ENCODE results near the gene CYBC1.

The CYBC1 gene

GRCh38 chr17:82442643-82443464 is 7.7 kb downstream of the CYBC1 start:
- TF ChIP-seq CTCF (IDR thresholded peaks at IDR 0.05; ENCODE audit: borderline replicate concordance, extremely low read depth, low read length, poor library complexity, severe bottlenecking) (no peak), EZH2 (IDR thresholded peaks at IDR 0.05; ENCODE audit: borderline replicate concordance, low read depth, low read length, severe bottlenecking) (no peak)
- peaks cover 5% of the 10 kb centered on the region for H3K4me1 ChIP-seq (ENCODE audit: insufficient read depth, low read length)
- H3K36me3 ChIP-seq (ENCODE audit: insufficient read depth, low read length), result peaks cover 65% of the 10 kb centered on the region
- H3K27me3 ChIP-seq (ENCODE audit: insufficient read depth, low read length, poor library complexity), result no peaks in the 10 kb centered on the region
- DNase-seq, result no peak
- H3K4me3 ChIP-seq (ENCODE audit: low read depth in 1 of 2, low read length in 2 of 2), result no peak overlapping the region
- peaks cover 53% of the 10 kb centered on the region for H4K20me1 ChIP-seq (ENCODE audit: insufficient read depth, low read length)
- H3K9ac ChIP-seq (ENCODE audit: low read depth, low read length), result no peak overlapping the region
- H3K4me2 ChIP-seq (ENCODE audit: insufficient read depth, low read length), result no peak overlapping the region
- H3K9me3 ChIP-seq (ENCODE audit: insufficient read depth, low read length, severe bottlenecking), result no peaks in the 10 kb centered on the region
- no peak for ATAC-seq (ENCODE audit: insufficient read depth, low read depth)
- H3K27ac ChIP-seq (ENCODE audit: low read length), result no peak overlapping the region
- peaks cover 28% of the 10 kb centered on the region for H3K79me2 ChIP-seq (ENCODE audit: insufficient read depth, low read length)
- H2AFZ ChIP-seq (ENCODE audit: low read depth, low read length), result no peak overlapping the region

DNA sequence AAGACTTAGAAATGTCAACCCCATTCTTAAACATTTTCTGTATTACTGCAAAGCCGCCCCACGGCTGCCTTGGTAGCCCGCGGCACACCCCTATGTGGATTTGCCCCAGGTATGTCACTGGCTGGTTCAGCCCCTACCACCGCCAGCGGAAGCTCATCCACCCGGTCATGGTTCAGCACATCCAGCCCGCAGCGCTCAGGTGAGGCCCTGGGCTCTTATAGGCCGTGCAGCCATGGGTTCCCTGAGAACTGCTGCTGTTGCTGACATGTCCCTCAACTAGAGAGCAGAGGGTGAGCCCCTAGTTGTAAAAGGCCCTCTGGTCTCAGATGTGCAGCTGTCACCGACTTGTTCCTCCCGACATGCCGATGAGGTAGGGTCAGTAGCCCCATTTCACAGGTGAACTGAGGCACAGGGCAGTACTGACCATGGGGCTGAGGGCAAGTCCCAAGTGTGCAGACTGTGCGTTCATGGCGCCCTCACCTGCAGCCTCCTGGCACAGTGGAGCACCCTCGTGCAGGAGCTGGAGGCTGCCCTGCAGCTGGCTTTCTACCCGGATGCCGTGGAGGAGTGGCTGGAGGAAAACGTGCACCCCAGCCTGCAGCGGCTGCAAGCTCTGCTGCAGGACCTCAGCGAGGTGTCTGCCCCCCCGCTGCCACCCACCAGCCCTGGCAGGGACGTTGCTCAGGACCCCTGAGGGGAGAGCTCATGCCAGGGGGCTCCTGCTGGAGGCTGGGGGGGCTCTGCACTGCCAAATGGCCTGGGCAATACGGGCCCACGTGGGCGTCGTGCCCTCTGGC is 8.7 kb downstream of the CYBC1 start:
- Histone ChIP-seq H3K9ac (ENCODE audit: low read depth, low read length) (no peak overlapping the region), H2AFZ (ENCODE audit: low read depth, low read length) (no peak overlapping the region), H3K4me3 (ENCODE audit: low read depth in 1 of 2, low read length in 2 of 2) (no peak overlapping the region), H3K9me3 (ENCODE audit: insufficient read depth, low read length, severe bottlenecking) (no peaks in the 10 kb centered on the region), H3K4me2 (ENCODE audit: insufficient read depth, low read length) (no peak overlapping the region), H4K20me1 (ENCODE audit: insufficient read depth, low read length) (peaks cover 48% of the 10 kb centered on the region), H3K79me2 (ENCODE audit: insufficient read depth, low read length) (peaks cover 20% of the 10 kb centered on the region), H3K27ac (ENCODE audit: low read length) (no peak overlapping the region), H3K27me3 (ENCODE audit: insufficient read depth, low read length, poor library complexity) (no peaks in the 10 kb centered on the region), H3K36me3 (ENCODE audit: insufficient read depth, low read length) (peaks cover 65% of the 10 kb centered on the region), H3K4me1 (ENCODE audit: insufficient read depth, low read length) (no peaks in the 10 kb centered on the region)
- no peak for TF ChIP-seq CTCF (IDR thresholded peaks at IDR 0.05; ENCODE audit: borderline replicate concordance, extremely low read depth, low read length, poor library complexity, severe bottlenecking)
- no peak for TF ChIP-seq EZH2 (IDR thresholded peaks at IDR 0.05; ENCODE audit: borderline replicate concordance, low read depth, low read length, severe bottlenecking)
- DNase-seq (no peak), ATAC-seq (ENCODE audit: insufficient read depth, low read depth) (peak; percentile 13; the same call in 1 of the 3 replicates)

DNA sequence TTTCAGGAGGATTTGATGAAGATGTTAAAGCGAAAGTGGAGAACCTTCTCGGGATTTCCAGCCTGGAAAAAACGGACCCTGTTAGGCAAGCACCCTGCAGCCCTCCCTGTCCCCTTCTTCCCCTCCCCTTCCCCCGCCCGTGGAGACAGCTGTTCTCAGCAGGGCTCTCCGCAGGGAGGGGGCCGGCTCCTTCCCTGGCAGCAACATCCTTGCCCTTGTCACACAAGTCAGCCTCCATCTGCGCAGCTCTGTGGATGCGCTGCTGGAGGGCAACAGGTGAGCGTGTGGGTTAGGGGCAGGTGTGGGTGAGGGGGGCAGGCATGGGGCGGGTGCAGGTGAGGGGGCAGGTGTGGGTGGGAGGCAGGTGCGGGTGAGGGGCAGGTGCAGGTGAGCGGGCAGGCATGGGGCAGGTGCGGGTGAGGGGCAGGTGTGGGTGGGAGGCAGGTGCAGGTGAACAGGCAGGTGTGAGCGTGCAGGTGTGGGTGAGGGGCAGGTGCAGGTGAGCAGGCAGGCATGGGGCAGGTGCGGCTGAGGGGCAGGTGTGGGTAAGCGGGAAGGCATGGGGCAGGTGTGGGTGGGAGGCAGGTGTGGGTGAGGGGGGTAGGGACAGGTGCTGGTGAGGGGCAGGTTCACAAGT is 9.4 kb downstream of the CYBC1 start:
- no peak overlapping the region for H2AFZ ChIP-seq (ENCODE audit: low read depth, low read length)
- H3K27ac ChIP-seq (ENCODE audit: low read length), result no peak overlapping the region
- DNase-seq, result peak; percentile 38
- H4K20me1 ChIP-seq (ENCODE audit: insufficient read depth, low read length), result peaks cover 42% of the 10 kb centered on the region
- ATAC-seq (ENCODE audit: insufficient read depth, low read depth), result no peak; the same call in 2 of the 3 replicates
- H3K4me2 ChIP-seq (ENCODE audit: insufficient read depth, low read length), result no peak overlapping the region
- no peak for TF ChIP-seq CTCF (IDR thresholded peaks at IDR 0.05; ENCODE audit: borderline replicate concordance, extremely low read depth, low read length, poor library complexity, severe bottlenecking)
- TF ChIP-seq EZH2 (IDR thresholded peaks at IDR 0.05; ENCODE audit: borderline replicate concordance, low read depth, low read length, severe bottlenecking), result no peak
- no peaks in the 10 kb centered on the region for H3K4me1 ChIP-seq (ENCODE audit: insufficient read depth, low read length)
- no peaks in the 10 kb centered on the region for H3K9me3 ChIP-seq (ENCODE audit: insufficient read depth, low read length, severe bottlenecking)
- H3K36me3 ChIP-seq (ENCODE audit: insufficient read depth, low read length), result peaks cover 66% of the 10 kb centered on the region
- H3K79me2 ChIP-seq (ENCODE audit: insufficient read depth, low read length), result peaks cover 13% of the 10 kb centered on the region
- H3K9ac ChIP-seq (ENCODE audit: low read depth, low read length), result no peak overlapping the region
- no peak overlapping the region for H3K4me3 ChIP-seq (ENCODE audit: low read depth in 1 of 2, low read length in 2 of 2)
- no peaks in the 10 kb centered on the region for H3K27me3 ChIP-seq (ENCODE audit: insufficient read depth, low read length, poor library complexity)
